ENCODE measurements around the gene GABBR2.

Gene GABBR2

DNA sequence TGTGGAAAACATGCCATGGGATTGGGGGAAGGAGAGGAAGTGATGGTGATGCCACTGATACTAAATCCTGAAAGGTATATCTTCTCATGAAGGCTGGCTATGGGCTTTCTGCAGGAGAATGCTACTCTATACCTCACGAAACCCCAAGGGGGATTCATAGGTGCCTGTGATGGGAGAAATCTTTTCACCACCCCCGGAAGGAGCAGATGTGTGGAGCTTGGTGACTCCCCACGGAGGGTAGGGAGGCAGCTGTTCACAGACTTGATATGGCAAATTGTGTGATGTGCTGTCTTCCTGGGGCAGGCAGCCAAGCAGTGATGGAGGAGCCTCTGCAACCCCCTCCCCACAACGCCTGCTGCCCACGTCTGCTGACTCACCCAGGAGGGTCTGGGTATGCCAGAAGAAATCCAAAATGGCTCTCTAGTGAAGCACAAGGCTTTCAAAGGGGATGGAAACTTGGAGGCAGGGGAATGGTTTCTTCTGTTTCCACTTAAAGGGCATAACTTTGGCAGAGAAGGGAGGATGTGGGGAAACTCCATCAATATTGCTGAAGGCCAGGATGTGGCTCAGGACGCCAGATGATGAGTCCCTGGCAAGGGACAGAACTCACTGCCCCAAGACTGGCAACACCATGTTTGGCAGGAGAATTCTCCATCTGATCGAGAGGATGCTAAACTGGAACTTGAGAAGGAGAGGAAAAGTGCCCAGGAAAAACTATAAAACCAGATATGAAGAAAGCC is 188.3 kb downstream of the GABBR2 start:
- TF ChIP-seq GATA3 (IDR thresholded peaks at IDR 0.05; ENCODE audit: low read depth, low read length) (no peak), GATA2 (IDR thresholded peaks at IDR 0.05; ENCODE audit: low read depth, low read length) (no peak)

DNA sequence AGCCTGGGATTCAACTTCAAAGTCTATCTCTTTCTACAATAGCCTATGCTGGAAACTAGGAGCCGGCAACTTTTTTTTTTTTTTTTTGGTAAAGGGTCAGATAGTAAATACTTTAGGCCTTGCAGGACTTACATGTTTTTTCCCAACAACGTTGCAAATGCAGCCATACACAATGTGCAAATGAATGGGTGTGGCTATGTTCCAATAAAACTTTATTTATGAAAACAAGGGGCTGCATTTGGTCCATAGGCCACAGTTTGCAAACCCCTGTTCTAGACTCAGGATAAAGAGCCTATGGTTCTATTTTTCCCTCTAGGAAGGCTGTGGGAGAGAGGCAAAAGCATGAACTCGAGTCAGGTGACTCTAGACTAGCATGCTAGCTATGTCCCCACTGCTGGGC is 189.1 kb downstream of the GABBR2 start:
- TF ChIP-seq GATA3 (IDR thresholded peaks at IDR 0.05; ENCODE audit: low read depth, low read length) (no peak), GATA2 (IDR thresholded peaks at IDR 0.05; ENCODE audit: low read depth, low read length) (no peak)

DNA sequence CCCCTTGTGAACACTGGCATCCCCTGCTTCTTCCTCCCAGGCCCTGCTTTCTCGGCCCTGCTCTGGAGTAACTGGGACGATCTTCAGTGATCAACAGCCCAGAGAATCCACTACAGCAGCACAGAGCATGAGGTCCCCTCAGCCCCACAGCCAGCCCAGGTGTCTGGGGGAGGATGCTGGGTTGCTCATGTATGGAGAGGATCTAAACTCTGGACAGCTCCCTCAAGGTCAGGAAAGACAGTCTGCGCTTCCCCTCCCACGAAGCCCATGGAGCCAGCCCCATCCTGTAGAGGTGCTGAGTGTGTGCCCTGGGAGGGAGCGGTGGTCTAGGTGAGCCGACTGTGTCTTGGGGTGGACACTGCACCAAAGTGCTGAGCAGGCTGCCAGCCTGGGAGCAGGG is 190.2 kb downstream of the GABBR2 start:
- no peak for TF ChIP-seq GATA2 (IDR thresholded peaks at IDR 0.05; ENCODE audit: low read depth, low read length)
- TF ChIP-seq GATA3 (IDR thresholded peaks at IDR 0.05; ENCODE audit: low read depth, low read length) = no peak

DNA sequence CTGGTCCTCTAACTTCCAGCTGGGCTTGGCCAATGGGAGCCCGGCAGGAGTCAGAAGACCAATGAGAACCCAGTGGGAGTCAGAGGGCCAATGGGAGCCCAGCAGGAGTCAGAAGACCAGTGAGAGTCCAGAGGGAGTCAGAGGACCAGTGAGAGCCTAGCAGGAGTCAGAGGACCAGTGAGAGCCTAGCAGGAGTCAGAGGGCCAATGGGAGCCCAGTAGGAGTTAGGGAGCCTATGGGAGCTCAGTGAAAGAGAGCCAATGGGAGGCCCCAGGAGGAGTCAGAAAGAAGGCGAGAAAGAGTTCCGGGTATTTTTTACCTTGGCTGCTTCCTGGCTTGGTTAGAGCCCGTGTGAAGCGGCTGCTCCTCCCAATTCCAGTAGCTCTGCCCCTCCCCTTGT is 191.0 kb downstream of the GABBR2 start:
- TF ChIP-seq GATA2 (IDR thresholded peaks at IDR 0.05; ENCODE audit: low read depth, low read length) = no peak
- no peak for TF ChIP-seq GATA3 (IDR thresholded peaks at IDR 0.05; ENCODE audit: low read depth, low read length)

DNA sequence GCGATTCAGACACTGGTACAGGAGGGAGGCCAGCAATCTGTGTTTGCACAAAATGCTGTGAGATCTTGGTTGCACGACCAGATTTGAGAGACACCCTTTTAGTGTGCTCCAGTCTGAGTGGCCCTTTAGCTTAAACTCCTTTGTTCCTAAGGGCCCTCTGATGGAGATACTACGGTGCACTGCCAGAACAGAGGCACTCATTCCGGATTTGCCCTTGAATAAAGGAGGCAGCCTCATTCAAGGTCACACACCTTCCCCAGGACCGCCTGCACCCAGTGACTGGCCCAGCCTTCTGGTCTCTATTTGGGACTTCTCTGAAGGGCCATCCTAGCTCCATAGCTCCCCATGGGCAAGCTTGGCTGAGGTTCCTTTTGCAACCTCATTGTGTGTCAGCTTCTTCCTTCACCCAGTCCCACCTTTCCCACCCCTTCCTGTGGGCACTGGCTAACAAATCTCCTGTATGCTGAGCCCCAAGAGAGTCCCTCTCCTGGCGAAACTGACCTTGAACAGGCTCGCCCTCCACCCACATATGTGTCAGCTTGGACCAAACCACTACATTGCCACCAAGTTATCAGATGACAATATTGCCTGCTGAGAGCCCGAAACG is 191.7 kb downstream of the GABBR2 start:
- TF ChIP-seq GATA3 (IDR thresholded peaks at IDR 0.05; ENCODE audit: low read depth, low read length) (no peak), GATA2 (IDR thresholded peaks at IDR 0.05; ENCODE audit: low read depth, low read length) (no peak)

DNA sequence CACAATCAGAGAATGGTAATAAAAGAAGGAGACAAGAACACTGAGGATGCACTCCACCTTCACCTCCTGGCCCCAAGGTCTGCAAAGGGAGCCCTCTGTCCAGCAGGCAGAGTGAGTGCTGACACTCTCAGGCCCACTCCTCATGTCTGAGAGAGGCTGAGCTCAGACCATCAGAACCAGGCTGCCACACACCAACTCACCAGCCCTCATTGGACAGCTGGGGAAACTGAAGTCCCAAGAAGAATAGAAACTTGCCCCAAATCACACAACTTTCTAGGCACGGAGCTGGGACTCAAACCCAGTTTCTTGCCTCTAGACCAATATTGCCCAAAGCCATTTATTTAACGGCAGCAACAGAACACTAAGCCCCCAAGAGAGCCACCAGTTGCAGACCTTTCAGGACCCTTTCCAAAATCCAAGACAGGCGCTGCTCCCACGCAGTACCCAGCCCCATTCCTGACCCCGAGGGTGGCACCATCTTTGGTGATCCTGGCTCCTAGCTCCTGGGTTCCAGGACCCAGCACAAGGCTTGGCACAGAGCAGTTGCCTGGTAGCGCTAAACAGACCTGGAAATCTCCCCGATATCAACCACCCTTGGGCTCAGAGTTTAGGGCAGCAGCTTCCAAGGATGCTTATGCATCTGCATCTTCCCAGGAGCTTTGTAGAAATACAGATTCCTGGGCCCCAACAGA is 192.4 kb downstream of the GABBR2 start:
- TF ChIP-seq GATA3 (IDR thresholded peaks at IDR 0.05; ENCODE audit: low read depth, low read length) (no peak), GATA2 (IDR thresholded peaks at IDR 0.05; ENCODE audit: low read depth, low read length) (no peak)

DNA sequence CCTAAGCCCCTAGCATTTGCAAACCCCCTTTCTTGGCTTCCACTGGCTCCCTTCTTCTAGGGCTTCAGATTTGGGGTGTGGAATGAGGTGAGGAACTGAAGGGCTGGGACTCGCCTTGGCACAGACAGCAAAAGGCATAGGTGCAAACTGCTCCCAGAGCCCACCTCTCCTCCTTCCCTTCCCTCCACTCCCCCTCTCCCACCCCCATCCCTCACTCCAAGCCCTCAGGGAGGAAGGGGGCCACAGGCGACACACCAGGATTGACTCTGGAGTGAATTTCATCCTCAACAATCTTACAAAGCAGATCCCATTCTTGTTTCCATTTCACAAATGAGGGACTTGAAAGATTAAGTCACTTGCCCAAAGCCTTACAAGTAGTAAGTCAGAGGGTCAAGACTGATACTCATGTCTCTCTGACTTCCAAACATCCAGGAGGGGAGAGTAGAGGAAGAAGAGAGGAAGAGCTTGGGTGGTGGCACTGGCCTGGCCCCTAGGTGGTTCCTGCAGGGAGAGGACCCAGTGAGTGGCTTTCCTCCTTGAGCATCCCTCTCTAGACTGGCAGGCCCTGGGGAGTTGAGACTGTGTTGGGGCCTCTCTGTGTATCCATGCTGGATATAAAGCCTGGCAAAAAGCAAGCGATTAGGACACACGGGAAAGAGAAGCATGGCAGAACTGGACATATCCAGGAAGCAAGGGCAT is 193.1 kb downstream of the GABBR2 start:
- TF ChIP-seq GATA3 (IDR thresholded peaks at IDR 0.05; ENCODE audit: low read depth, low read length) (no peak), GATA2 (IDR thresholded peaks at IDR 0.05; ENCODE audit: low read depth, low read length) (no peak)

DNA sequence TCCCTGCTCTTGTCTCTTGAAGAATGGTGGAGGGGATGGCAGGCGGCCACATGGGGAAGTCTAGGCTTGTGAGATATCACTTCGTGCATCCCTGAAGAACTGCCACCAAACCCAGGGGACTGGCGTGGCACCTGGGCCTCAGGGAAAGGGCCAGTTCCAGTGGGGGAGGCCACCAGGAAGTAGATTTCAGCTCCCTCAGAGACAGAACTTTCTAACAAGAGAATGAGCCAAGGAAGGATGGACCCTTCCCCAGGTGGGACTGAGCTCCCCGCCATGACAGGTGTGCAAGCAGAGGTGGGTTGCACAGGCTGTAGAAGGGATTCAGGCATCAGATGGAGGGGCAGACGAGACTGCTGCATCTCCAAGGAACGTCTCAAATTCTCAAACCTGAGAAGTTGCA is 193.9 kb downstream of the GABBR2 start:
- TF ChIP-seq GATA2 (IDR thresholded peaks at IDR 0.05; ENCODE audit: low read depth, low read length) = no peak

DNA sequence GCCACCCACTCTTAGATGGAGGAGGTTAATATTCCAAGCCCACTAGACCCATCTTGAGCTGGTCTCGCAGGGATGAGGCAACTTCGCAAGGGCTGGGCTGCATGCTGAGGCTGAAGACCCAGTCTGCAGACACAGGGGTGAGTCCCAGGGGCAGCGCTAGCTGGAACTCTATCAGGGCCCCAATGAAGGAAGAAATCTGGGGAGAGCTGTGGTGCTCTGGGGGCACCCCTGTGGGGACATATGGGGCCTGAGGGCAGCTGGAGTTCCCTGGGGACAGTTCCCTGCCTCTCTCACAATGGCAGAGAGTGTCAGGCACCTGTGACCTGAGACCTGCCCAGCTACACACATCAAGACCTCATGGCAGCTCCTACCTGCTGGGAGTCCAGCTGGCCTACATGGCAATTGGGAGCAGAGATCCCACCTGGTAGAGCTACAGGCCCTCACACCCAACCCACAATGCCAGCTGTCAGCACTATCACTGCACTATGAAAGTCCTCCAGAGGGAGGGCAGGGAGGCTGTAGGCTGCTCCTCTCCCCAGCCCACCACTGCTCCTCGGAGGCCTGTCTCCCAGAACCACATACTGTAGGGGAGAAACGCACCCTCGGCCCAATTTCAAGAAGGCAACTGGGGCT is 202.2 kb downstream of the GABBR2 start:
- no peak for TF ChIP-seq GATA3 (IDR thresholded peaks at IDR 0.05; ENCODE audit: low read depth, low read length)
- no peak for TF ChIP-seq GATA2 (IDR thresholded peaks at IDR 0.05; ENCODE audit: low read depth, low read length)

DNA sequence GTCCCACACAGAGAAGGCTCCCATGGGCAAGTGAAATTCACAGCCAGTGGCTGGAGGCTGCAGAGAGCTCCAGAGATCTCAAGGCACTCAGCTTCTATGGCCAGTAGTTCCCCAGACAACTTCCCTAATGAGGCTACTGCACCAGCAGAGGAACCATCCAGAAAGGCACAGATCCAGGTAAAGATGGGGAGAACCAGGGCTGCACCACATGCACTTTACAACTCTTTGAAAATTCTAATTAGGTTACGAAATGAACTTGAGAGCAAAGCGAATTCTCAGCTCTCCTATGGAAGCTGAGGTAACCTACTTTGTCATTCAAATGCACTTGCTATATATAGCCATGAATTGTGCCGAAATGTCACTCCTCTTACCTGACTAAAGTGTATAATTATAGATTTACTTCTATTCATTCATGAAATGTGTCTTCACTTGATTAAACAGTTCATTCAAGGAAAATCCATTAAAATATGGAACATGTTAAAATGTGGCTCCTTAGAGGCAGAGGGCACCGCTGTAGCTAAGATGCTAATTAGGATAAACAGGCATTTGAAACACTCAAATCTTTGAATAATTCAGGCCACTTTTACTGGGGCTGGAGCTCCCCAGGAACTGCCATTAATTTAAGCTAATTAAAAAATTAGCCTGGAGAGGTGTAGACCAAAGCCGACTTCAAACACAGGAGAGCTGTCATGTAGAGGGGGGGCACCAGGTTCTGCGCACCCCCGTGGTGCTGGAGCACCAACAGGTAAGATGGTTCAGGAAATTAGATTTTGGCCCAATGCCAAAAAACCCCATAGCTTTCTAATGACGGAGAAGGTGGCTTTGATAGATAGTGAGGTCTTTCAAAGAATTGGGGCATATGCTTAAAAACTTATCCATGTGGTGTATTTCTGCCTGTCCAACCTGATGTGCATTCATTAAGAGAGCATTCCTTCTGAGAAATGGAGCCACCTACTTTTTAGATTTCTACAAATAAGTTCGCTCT is 204.1 kb downstream of the GABBR2 start:
- no peak for TF ChIP-seq GATA2 (IDR thresholded peaks at IDR 0.05; ENCODE audit: low read depth, low read length)
- TF ChIP-seq GATA3 (IDR thresholded peaks at IDR 0.05; ENCODE audit: low read depth, low read length) = no peak

DNA sequence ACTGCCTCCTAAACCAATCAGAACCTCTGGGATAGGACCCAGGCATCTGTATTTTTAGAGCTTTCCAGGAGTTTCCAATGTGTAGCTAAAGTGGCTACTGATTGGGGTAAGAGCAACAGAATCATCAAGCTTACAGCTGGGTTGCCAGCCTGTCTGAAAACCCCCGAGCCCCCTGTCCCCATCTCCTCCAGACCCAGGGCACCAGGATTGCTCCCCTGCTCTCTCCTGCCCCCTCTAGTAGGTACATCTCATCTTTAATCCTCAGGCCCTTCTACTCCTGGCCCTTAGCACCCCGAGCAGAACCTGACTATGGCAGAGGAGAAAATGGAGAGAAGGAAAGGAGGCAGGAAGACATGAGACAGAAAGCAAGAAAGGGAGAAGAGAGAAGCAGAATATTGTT is 204.9 kb downstream of the GABBR2 start:
- TF ChIP-seq GATA2 (IDR thresholded peaks at IDR 0.05; ENCODE audit: low read depth, low read length) (no peak), GATA3 (IDR thresholded peaks at IDR 0.05; ENCODE audit: low read depth, low read length) (no peak)

DNA sequence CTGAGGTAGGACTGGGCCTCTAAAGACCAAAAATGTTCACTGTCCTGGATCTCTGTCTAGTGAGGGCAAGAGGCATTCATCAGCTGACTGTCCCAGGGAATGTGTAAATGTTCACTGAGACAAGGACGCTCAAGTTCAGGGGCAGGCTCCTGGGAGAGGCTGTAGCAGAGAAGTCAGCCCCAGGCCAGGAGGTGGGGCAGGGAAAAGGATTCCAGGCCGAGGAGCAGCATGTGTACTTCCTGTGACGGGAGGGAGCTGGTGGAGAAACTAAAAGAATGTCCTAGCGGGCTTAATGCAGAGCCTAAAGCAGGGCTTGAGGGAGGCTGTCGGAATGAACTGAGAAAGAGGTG is 205.8 kb downstream of the GABBR2 start:
- no peak for TF ChIP-seq GATA2 (IDR thresholded peaks at IDR 0.05; ENCODE audit: low read depth, low read length)
- TF ChIP-seq GATA3 (IDR thresholded peaks at IDR 0.05; ENCODE audit: low read depth, low read length) = no peak
